ENCODE measurements around the gene ALK.

DNA sequence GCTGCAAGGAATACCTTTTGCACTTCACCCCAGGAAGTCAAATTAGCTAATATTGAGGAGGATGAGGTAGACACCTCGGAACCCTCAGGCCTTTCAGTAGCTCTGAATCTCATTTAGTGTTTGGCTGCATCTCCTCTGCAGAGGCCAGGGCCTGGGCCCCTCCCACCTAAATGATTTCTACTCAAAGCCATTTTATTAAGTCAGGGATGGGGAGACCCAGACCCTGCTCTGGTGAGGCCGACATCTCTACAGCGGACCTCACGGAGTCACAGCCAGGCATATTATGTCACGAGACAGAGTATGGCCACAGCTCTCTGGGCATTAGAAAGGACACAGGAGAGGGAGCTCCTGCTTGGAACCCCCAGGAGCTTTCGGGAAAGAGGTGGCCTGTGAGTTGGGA lies 305.5 kb downstream of the ALK start:
- TF ChIP-seq CTCF (IDR thresholded peaks at IDR 0.05) (no peak), POLR2A (IDR thresholded peaks at IDR 0.05) (no peak)

Data from thyroid gland (tissue), 4 donors.